ENCODE measurements around the gene ARHGEF19. TPM values are rescaled to one million over a fixed set of nuclear protein-coding genes. Genes with fewer than 3 reads are reported as not detected.
"Not testable (repeated sequence)": the region's sequence is repeated elsewhere in the genome, so short reads cannot be mapped to it uniquely, and the experiment has no call there.

ARHGEF19 gene
- total and polyA plus RNA-seq, 7 donors, result 0.99 to 2.4 (median 1.3) TPM

GRCh38 chr1:16215882-16216753 is 3.7 kb upstream of the ARHGEF19 start:
- intact Hi-C loops (cut with DNase I), result no loop called here
- WGBS, 3 donors, result 9 to 14% (median 13%) methylated on average over 33 of the region's 33 CpGs
- no peaks in the 10 kb centered on the region for H3K27me3 ChIP-seq (ENCODE audit: insufficient read depth in 3 of 3, low read length in 2 of 3)
- H3K4me1 ChIP-seq, result peaks cover 10% of the 10 kb centered on the region
- no peaks in the 10 kb centered on the region for H3K9me3 ChIP-seq
- peak; percentile 80 to 88 for DNase-seq
- peak overlapping the region; percentile 64 for H3K4me3 ChIP-seq
- no peak overlapping the region for H3K27ac ChIP-seq
- TF ChIP-seq, protein P1, sequence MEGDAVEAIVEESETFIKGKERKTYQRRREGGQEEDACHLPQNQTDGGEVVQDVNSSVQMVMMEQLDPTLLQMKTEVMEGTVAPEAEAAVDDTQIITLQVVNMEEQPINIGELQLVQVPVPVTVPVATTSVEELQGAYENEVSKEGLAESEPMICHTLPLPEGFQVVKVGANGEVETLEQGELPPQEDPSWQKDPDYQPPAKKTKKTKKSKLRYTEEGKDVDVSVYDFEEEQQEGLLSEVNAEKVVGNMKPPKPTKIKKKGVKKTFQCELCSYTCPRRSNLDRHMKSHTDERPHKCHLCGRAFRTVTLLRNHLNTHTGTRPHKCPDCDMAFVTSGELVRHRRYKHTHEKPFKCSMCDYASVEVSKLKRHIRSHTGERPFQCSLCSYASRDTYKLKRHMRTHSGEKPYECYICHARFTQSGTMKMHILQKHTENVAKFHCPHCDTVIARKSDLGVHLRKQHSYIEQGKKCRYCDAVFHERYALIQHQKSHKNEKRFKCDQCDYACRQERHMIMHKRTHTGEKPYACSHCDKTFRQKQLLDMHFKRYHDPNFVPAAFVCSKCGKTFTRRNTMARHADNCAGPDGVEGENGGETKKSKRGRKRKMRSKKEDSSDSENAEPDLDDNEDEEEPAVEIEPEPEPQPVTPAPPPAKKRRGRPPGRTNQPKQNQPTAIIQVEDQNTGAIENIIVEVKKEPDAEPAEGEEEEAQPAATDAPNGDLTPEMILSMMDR (IDR thresholded peaks at IDR 0.05), result no peak
- no peaks in the 10 kb centered on the region for H3K36me3 ChIP-seq (ENCODE audit: insufficient read depth in 1 of 2, low read depth in 1 of 2)
- ATAC-seq, result peak; percentile 49 to 71 (median 56)

- ATAC-seq; H3K4me3 ChIP-seq; intact Hi-C loops (cut with DNase I): not testable (repeated sequence)
Observed at GRCh38 chr1:16215240-16215639, 2.8 kb upstream of the ARHGEF19 start.

GRCh38 chr1:16213544-16213943 is 1.1 kb upstream of the ARHGEF19 start:
- H3K4me1 ChIP-seq, result peaks cover 10% of the 10 kb centered on the region
- H3K36me3 ChIP-seq (ENCODE audit: insufficient read depth in 1 of 2, low read depth in 1 of 2); H3K27me3 ChIP-seq (ENCODE audit: insufficient read depth in 3 of 3, low read length in 2 of 3); H3K4me3 ChIP-seq; H3K9me3 ChIP-seq; ATAC-seq; H3K27ac ChIP-seq; DNase-seq; intact Hi-C loops (cut with DNase I): not testable (repeated sequence)
- 93 to 97% (median 96%) methylated on average over 3 of the region's 3 CpGs for WGBS, 3 donors

More at GRCh38 chr1:16215240-16215639, 2.8 kb upstream of the ARHGEF19 start:
- not testable (repeated sequence) for H3K9me3 ChIP-seq; H3K27me3 ChIP-seq (ENCODE audit: insufficient read depth in 3 of 3, low read length in 2 of 3); DNase-seq; H3K36me3 ChIP-seq (ENCODE audit: insufficient read depth in 1 of 2, low read depth in 1 of 2); H3K27ac ChIP-seq
- peaks cover 10% of the 10 kb centered on the region for H3K4me1 ChIP-seq
- 93 to 94% (median 94%) methylated on average over 14 of the region's 14 CpGs for WGBS, 3 donors

- no peak overlapping the region for H3K27ac ChIP-seq
- WGBS, 3 donors, result 53 to 69% (median 60%) methylated on average over 3 of the region's 3 CpGs
- intact Hi-C loops (cut with DNase I), result no loop called here
- no peaks in the 10 kb centered on the region for H3K9me3 ChIP-seq
- no peak overlapping the region for H3K4me3 ChIP-seq
- no peak for DNase-seq
- peaks cover 10% of the 10 kb centered on the region for H3K4me1 ChIP-seq
- no peaks in the 10 kb centered on the region for H3K27me3 ChIP-seq (ENCODE audit: insufficient read depth in 3 of 3, low read length in 2 of 3)
- no peaks in the 10 kb centered on the region for H3K36me3 ChIP-seq (ENCODE audit: insufficient read depth in 1 of 2, low read depth in 1 of 2)
- ATAC-seq, result no peak
- TF ChIP-seq, protein P1 (IDR thresholded peaks at IDR 0.05), result no peak
Observed at GRCh38 chr1:16213013-16213412, 561 bp upstream of the ARHGEF19 start.

GRCh38 chr1:16211824-16212223 is 628 bp downstream of the ARHGEF19 start:
- H3K27ac ChIP-seq, result no peak overlapping the region
- H3K9me3 ChIP-seq, result no peaks in the 10 kb centered on the region
- no peak for DNase-seq
- H3K36me3 ChIP-seq (ENCODE audit: insufficient read depth in 1 of 2, low read depth in 1 of 2), result no peaks in the 10 kb centered on the region
- intact Hi-C loops (cut with DNase I), result no loop called here
- ATAC-seq, result no peak
- WGBS, 3 donors, result 86 to 92% (median 90%) methylated on average over 6 of the region's 6 CpGs
- H3K27me3 ChIP-seq (ENCODE audit: insufficient read depth in 3 of 3, low read length in 2 of 3), result no peaks in the 10 kb centered on the region
- TF ChIP-seq, protein P1 (IDR thresholded peaks at IDR 0.05), result no peak
- peaks cover 7% of the 10 kb centered on the region for H3K4me1 ChIP-seq
- no peak overlapping the region for H3K4me3 ChIP-seq
